ENCODE data around the gene GRM7. TPM values are rescaled to one million over a fixed set of nuclear protein-coding genes. Genes with fewer than 3 reads are reported as not detected.

GRM7 gene
- total RNA-seq, 1 experiment from 2014 or later = not detected

DNA sequence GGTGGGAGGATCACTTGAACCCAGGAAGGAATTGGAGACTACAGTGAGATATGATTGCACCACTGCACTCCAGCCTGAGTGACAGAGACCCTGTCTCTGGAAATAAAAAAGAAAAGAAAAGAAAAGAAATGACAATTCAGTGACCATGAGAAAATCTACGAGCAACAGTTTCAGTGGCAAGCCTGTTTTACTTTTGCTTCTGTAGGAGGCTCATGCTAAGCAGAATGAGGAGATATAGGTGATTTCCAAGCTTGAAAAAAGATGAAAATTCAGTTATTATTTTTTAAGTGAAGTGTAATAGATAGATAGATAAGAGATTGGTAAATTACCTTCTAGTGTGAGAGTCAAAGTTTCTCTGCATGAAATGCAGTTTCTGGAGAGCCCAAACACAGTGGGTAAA lies 651.1 kb downstream of the GRM7 start:
- no peak overlapping the region for H3K27ac ChIP-seq (ENCODE audit: low read depth, low read length)
- BruUV-seq (replicated peaks) = no TSS peak
- no peaks in the 10 kb centered on the region for H3K27me3 ChIP-seq (ENCODE audit: insufficient read depth, low read length)
- RAD21 ChIA-PET (ENCODE audit: low non-redundant PET in 1 of 2, low total read pairs in 2 of 2, uncharacterized antibody in 2 of 2, unreplicated experiment in 2 of 2) = no interaction called here
- H3K4me3 ChIP-seq (replicated peaks in 1 of 2; ENCODE audit: low read depth in 1 of 2, low read length in 2 of 2) = no peak overlapping the region
- CTCF ChIA-PET = no interaction called here
- DNase-seq (ENCODE audit: low read depth, low spot score) = no peak
- POLR2A ChIA-PET = no interaction called here
- peaks cover 0 to 5% of the 10 kb centered on the region in 2 experiments; a peak in 1 of 4 replicates for H3K4me1 ChIP-seq (ENCODE audit: control insufficient read depth in 1 of 2, insufficient read depth in 2 of 2, low read length in 2 of 2)
- no peaks in the 10 kb centered on the region for H3K36me3 ChIP-seq (ENCODE audit: control insufficient read depth in 1 of 2, insufficient read depth in 2 of 2, low read length in 2 of 2)
- no peak overlapping the region for H3K9ac ChIP-seq (ENCODE audit: low read length)
- no peak for ATAC-seq
- no peaks in the 10 kb centered on the region for H3K9me2 ChIP-seq (ENCODE audit: insufficient read depth)
- no peaks in the 10 kb centered on the region for H3K9me3 ChIP-seq (ENCODE audit: control insufficient read depth in 1 of 2, insufficient read depth in 1 of 2, low read depth in 1 of 2, low read length in 2 of 2)
- H4K20me1 ChIP-seq (ENCODE audit: insufficient read depth) = no peaks in the 10 kb centered on the region
- no peaks in the 10 kb centered on the region for H3K79me2 ChIP-seq (ENCODE audit: insufficient read depth, low read length)
- no peak overlapping the region for H3K4me2 ChIP-seq (ENCODE audit: low read length)
- no peak for TF ChIP-seq CBX3 (IDR thresholded peaks at IDR 0.05; ENCODE audit: low read depth)
- no peak for TF ChIP-seq CEBPB (IDR thresholded peaks at IDR 0.05; ENCODE audit: low read depth)
- no peak for TF ChIP-seq SRF (IDR thresholded peaks at IDR 0.05; ENCODE audit: low read depth)
- intact Hi-C loops (cut with micrococcal nuclease) = no loop called here
- no peak overlapping the region for H2AFZ ChIP-seq (ENCODE audit: low read depth, low read length, poor library complexity, severe bottlenecking)

DNA sequence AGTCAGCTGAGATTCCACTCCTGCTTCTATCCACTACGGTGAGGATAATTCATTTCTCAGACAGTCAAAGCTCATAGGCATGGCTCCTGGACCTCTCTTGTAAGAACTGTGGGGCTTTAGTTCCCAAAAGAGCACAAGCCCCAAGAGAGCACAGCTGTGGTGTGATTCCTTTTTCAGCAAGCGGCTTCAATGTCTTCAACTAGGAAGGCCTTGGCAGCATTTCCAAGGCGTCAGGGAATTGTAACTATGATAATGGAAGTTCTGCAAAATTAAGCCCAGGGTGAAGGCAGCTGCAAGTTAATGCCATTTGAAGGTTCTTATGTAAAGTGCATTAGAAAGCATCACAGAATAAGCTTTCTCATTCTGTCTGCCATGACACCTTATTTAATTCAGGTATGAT lies 657.1 kb downstream of the GRM7 start:
- intact Hi-C loops (cut with micrococcal nuclease) = no loop called here
- TF ChIP-seq ZNF274 (IDR thresholded peaks at IDR 0.05; ENCODE audit: low read depth, low read length) (no peak), ELF1 (IDR thresholded peaks at IDR 0.05; ENCODE audit: borderline replicate concordance, low read depth) (no peak), CBX3 (IDR thresholded peaks at IDR 0.05; ENCODE audit: low read depth) (no peak), YY1 (IDR thresholded peaks at IDR 0.05; ENCODE audit: extremely low read depth, insufficient replicate concordance, low read depth, low read length) (no peak), REST (IDR thresholded peaks at IDR 0.05; ENCODE audit: low read depth) (no peak), POLR2A (IDR thresholded peaks at IDR 0.05; ENCODE audit: borderline replicate concordance, extremely low read depth, insufficient read depth, insufficient read length) (no peak), SIN3A (IDR thresholded peaks at IDR 0.05; ENCODE audit: low read depth) (no peak), POLR2AphosphoS5 (IDR thresholded peaks at IDR 0.05; ENCODE audit: low read depth, low read length) (no peak), TCF7L2 (IDR thresholded peaks at IDR 0.05; ENCODE audit: borderline replicate concordance, extremely low read depth, insufficient read depth, insufficient read length) (no peak), CEBPB (IDR thresholded peaks at IDR 0.05; ENCODE audit: low read depth) (no peak), EGR1 (IDR thresholded peaks at IDR 0.05; ENCODE audit: low read depth) (no peak), SRF (IDR thresholded peaks at IDR 0.05; ENCODE audit: low read depth) (no peak), ZFX (IDR thresholded peaks at IDR 0.05) (no peak)
- TF ChIP-seq, protein P1, sequence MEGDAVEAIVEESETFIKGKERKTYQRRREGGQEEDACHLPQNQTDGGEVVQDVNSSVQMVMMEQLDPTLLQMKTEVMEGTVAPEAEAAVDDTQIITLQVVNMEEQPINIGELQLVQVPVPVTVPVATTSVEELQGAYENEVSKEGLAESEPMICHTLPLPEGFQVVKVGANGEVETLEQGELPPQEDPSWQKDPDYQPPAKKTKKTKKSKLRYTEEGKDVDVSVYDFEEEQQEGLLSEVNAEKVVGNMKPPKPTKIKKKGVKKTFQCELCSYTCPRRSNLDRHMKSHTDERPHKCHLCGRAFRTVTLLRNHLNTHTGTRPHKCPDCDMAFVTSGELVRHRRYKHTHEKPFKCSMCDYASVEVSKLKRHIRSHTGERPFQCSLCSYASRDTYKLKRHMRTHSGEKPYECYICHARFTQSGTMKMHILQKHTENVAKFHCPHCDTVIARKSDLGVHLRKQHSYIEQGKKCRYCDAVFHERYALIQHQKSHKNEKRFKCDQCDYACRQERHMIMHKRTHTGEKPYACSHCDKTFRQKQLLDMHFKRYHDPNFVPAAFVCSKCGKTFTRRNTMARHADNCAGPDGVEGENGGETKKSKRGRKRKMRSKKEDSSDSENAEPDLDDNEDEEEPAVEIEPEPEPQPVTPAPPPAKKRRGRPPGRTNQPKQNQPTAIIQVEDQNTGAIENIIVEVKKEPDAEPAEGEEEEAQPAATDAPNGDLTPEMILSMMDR (IDR thresholded peaks at IDR 0.05 in 2 of 3, conservative IDR thresholded peaks at IDR 0.05 in 1 of 3; ENCODE audit: borderline replicate concordance in 1 of 3, insufficient read depth in 1 of 3, low read depth in 2 of 3, low read length in 2 of 3) = no peak

More for the DNA sequence above, 657.1 kb downstream of the GRM7 start:
- H3K36me3 ChIP-seq (ENCODE audit: control insufficient read depth in 1 of 2, insufficient read depth in 2 of 2, low read length in 2 of 2) = no peaks in the 10 kb centered on the region
- H3K4me3 ChIP-seq (replicated peaks in 1 of 2; ENCODE audit: low read depth in 1 of 2, low read length in 2 of 2) = no peak overlapping the region
- no TSS peak for BruUV-seq (replicated peaks)
- no peaks in the 10 kb centered on the region for H3K9me3 ChIP-seq (ENCODE audit: control insufficient read depth in 1 of 2, insufficient read depth in 1 of 2, low read depth in 1 of 2, low read length in 2 of 2)
- no peak overlapping the region for H3K4me2 ChIP-seq (ENCODE audit: low read length)
- no peak for DNase-seq (ENCODE audit: low read depth, low spot score)
- H4K20me1 ChIP-seq (ENCODE audit: insufficient read depth) = no peaks in the 10 kb centered on the region
- no peak overlapping the region for H2AFZ ChIP-seq (ENCODE audit: low read depth, low read length, poor library complexity, severe bottlenecking)
- no peak for ATAC-seq
- no peaks in the 10 kb centered on the region for H3K4me1 ChIP-seq (ENCODE audit: control insufficient read depth in 1 of 2, insufficient read depth in 2 of 2, low read length in 2 of 2)
- H3K9me2 ChIP-seq (ENCODE audit: insufficient read depth) = no peaks in the 10 kb centered on the region
- POLR2A ChIA-PET = no interaction called here
- H3K79me2 ChIP-seq (ENCODE audit: insufficient read depth, low read length) = no peaks in the 10 kb centered on the region
- no peaks in the 10 kb centered on the region for H3K27me3 ChIP-seq (ENCODE audit: insufficient read depth, low read length)
- H3K9ac ChIP-seq (ENCODE audit: low read length) = no peak overlapping the region
- H3K27ac ChIP-seq (ENCODE audit: low read depth, low read length) = no peak overlapping the region
- CTCF ChIA-PET = no interaction called here
- RAD21 ChIA-PET (ENCODE audit: low non-redundant PET in 1 of 2, low total read pairs in 2 of 2, uncharacterized antibody in 2 of 2, unreplicated experiment in 2 of 2) = no interaction called here
